Stimulated activated CD4-positive, alpha-beta T cell treated with anti-CD3 and anti-CD28 coated beads, Interleukin-4, amount 100 ng/mL, for 48 hours (primary cell): ENCODE results near the gene TGFB1I1.
"Not testable (repeated sequence)": the region's sequence is repeated elsewhere in the genome, so short reads cannot be mapped to it uniquely, and the experiment has no call there.

Source experiments
- DNase-seq, 2 donors: peaks; one replicate each; pipeline ENCODE4 v3.0.0-alpha.2; 2020; ENCODE audit warnings: low read depth in 2 of 2

Gene TGFB1I1

GRCh38 chr16:31517800-31518402 is 45.9 kb downstream of the TGFB1I1 start:
- DNase-seq, result no peak

GRCh38 chr16:31519759-31520431 is 47.9 kb downstream of the TGFB1I1 start:
- DNase-seq, result no peak

GRCh38 chr16:31521368-31521767 is 49.4 kb downstream of the TGFB1I1 start:
- no peak for DNase-seq

GRCh38 chr16:31522071-31522470 is 50.1 kb downstream of the TGFB1I1 start:
- no peak for DNase-seq

- not testable (repeated sequence) for DNase-seq
Measured at GRCh38 chr16:31523768-31524167, 51.8 kb downstream of the TGFB1I1 start.

GRCh38 chr16:31525113-31525512 is 53.2 kb downstream of the TGFB1I1 start:
- no peak for DNase-seq
